DMS53 treated with DMSO at 0.1 percent for 48 hours (cell line): ENCODE results near the gene OR3A2.
"Not testable (repeated sequence)": the region's sequence is repeated elsewhere in the genome, so short reads cannot be mapped to it uniquely, and the experiment has no call there.

Source experiments
- DNase-seq: peaks from one replicate; lab custom pipeline; 2025; ENCODE audit not compliant: unreplicated experiment; lab: John Stamatoyannopoulos, UW

The OR3A2 gene

GRCh38 chr17:3385869-3386816, at the start of gene OR3A2:
OR3A2 (minus strand) TSS chr17:3386308.
- DNase-seq = no peak

- no peak for DNase-seq
Measured at GRCh38 chr17:3433741-3434140, 47.6 kb upstream of the OR3A2 start, which contains the start of gene OR1E2. OR1E2 (minus strand) TSS chr17:3433841; CDS start chr17:3433841, 0 bp downstream.

GRCh38 chr17:3433215-3433614, 47.1 kb upstream of the OR3A2 start:
- not testable (repeated sequence) for DNase-seq

- DNase-seq = no peak
Measured at GRCh38 chr17:3418222-3418621, 32.1 kb upstream of the OR3A2 start.

- no peak for DNase-seq
Measured at GRCh38 chr17:3415610-3416009, 29.5 kb upstream of the OR3A2 start.

GRCh38 chr17:3412216-3412615, 26.1 kb upstream of the OR3A2 start:
- DNase-seq = not testable (repeated sequence)

GRCh38 chr17:3411070-3411469, 25.0 kb upstream of the OR3A2 start, which contains the start of gene OR3A3:
OR3A3 (plus strand) TSS chr17:3411370.
- no peak for DNase-seq

- DNase-seq = not testable (repeated sequence)
Measured at GRCh38 chr17:3403856-3404255, 17.7 kb upstream of the OR3A2 start.

GRCh38 chr17:3401786-3402185, 15.7 kb upstream of the OR3A2 start:
- DNase-seq = no peak

- DNase-seq = no peak
Measured at GRCh38 chr17:3400055-3400454, 13.9 kb upstream of the OR3A2 start.

GRCh38 chr17:3398310-3398709, 12.2 kb upstream of the OR3A2 start, which contains the start of gene OR1E1:
OR1E1 (minus strand) TSS chr17:3398410; CDS start chr17:3398410, 0 bp downstream.
- DNase-seq = no peak

- not testable (repeated sequence) for DNase-seq
Measured at GRCh38 chr17:3397801-3398200, 11.7 kb upstream of the OR3A2 start.

- DNase-seq = no peak
Measured at GRCh38 chr17:3389791-3390190, 3.7 kb upstream of the OR3A2 start.

- no peak for DNase-seq
Measured at GRCh38 chr17:3381957-3382356, 4.2 kb downstream of the OR3A2 start.

- DNase-seq = no peak
Measured at GRCh38 chr17:3378321-3378720, 7.8 kb downstream of the OR3A2 start.

GRCh38 chr17:3371167-3371566, 14.9 kb downstream of the OR3A2 start:
- not testable (repeated sequence) for DNase-seq

GRCh38 chr17:3342782-3343181, 43.3 kb downstream of the OR3A2 start:
- not testable (repeated sequence) for DNase-seq

GRCh38 chr17:3335876-3336275, 50.2 kb downstream of the OR3A2 start:
- DNase-seq = no peak

GRCh38 chr17:3318336-3318735, 67.8 kb downstream of the OR3A2 start:
- no peak for DNase-seq

GRCh38 chr17:3316836-3317235, 69.3 kb downstream of the OR3A2 start:
- no peak for DNase-seq

GRCh38 chr17:3308603-3309002, 77.5 kb downstream of the OR3A2 start:
- no peak for DNase-seq

GRCh38 chr17:3298260-3298659, 87.8 kb downstream of the OR3A2 start, which contains the start of gene OR3A1:
OR3A1 (minus strand) TSS chr17:3298360; CDS start chr17:3292582, 5,778 bp downstream.
- no peak for DNase-seq
